Gastroesophageal sphincter (tissue), 4 donors: Measurements from ENCODE around the gene PLCB1. TPM values are rescaled to one million over a fixed set of nuclear protein-coding genes. Genes with fewer than 3 reads are reported as not detected.

Experiments
- ATAC-seq: fragments of 150-250 bp; one replicate; pipeline ENCODE4 v1.9.1; 2016; ENCODE audit warnings: mild to moderate bottlenecking, moderate library complexity
- H3K27ac ChIP-seq, 4 donors: fragments of 200-600 bp; sonication (generic) in 3 of 4; 1 replicate in 3 of 4; 2 replicates in 1 of 4; pipeline ENCODE4 v1.5.1; 2016 to 2019
- H3K27me3 ChIP-seq: fragments of 200-600 bp; sonication (generic); one replicate; pipeline ENCODE4 v1.5.1; 2019
- H3K36me3 ChIP-seq, 2 donors: fragments of 200-600 bp; sonication (generic); one replicate each; pipeline ENCODE4 v1.5.1; 2019; ENCODE audit warnings: control low read depth in 1 of 2
- H3K4me1 ChIP-seq, 3 donors: fragments of 200-600 bp; sonication (generic); 1 replicate in 2 of 3; 2 replicates in 1 of 3; pipeline ENCODE4 v1.5.1; 2016 to 2019; ENCODE audit warnings: control low read depth in 2 of 3
- H3K4me3 ChIP-seq, 2 donors: fragments of 200-600 bp; sonication (generic); one replicate each; pipeline ENCODE4 v1.5.1; 2019; ENCODE audit warnings: mild to moderate bottlenecking in 1 of 2, moderate library complexity in 1 of 2
- H3K9me3 ChIP-seq, 3 donors: fragments of 200-600 bp; sonication (generic); one replicate each; pipeline ENCODE4 v1.5.1; 2017 to 2019; ENCODE audit warnings: control low read depth in 2 of 3
- CTCF ChIP-seq, 4 experiments: fragments of 200-600 bp in 2 of 4; fragments of 450-650 bp in 2 of 4; sonication (generic) in 1 of 4; IDR thresholded peaks; one replicate each; pipeline ENCODE4 v1.5.1; 2017 to 2019; ENCODE audit warnings: antibody characterized with exemption in 4 of 4, mild to moderate bottlenecking in 2 of 4, moderate library complexity in 2 of 4
- EP300 ChIP-seq: sonication (generic); formaldehyde crosslinking; IDR thresholded peaks from one replicate; pipeline ENCODE4 v1.6.1; 2017; ENCODE audit warnings: antibody characterized with exemption, mild to moderate bottlenecking
- POLR2A ChIP-seq, 2 donors: fragments of 450-650 bp; IDR thresholded peaks; one replicate each; pipeline ENCODE4 v1.6.1; 2017; ENCODE audit warnings: antibody characterized with exemption in 2 of 2, mild to moderate bottlenecking in 2 of 2, moderate library complexity in 1 of 2
- POLR2AphosphoS5 ChIP-seq: sonication (generic); formaldehyde crosslinking; IDR thresholded peaks from one replicate; pipeline ENCODE4 v1.6.1; 2017; ENCODE audit warnings: antibody characterized with exemption
- WGBS, 2 donors: methylation state at CpG; one replicate each; pipeline ENCODE4 v1.1.5; 2018; ENCODE audit warnings: low coverage in 1 of 2; 5-methylcytosine and 5-hydroxymethylcytosine counted together
- total RNA-seq, 4 donors: library from RNA; depleted of rRNA; stranded (reverse); fragments of >200 nt; gene quantifications; one replicate each; pipeline ENCODE4 v1.1.0, GENCODE V29; 2016

The PLCB1 gene
- total RNA-seq, 4 donors from 2014 or later: 60.8 to 104 (median 69.0) TPM

- TF ChIP-seq POLR2AphosphoS5: no peak
- TF ChIP-seq CTCF (IDR thresholded peaks at IDR 0.05): no peak
- TF ChIP-seq EP300: no peak
- no peak for TF ChIP-seq POLR2A (IDR thresholded peaks at IDR 0.05)
- WGBS, 2 donors: 51 to 82% methylated on average over 3 of the region's 3 CpGs
Measured at GRCh38 chr20:8227293-8227692, 95.2 kb downstream of the PLCB1 start.

DNA sequence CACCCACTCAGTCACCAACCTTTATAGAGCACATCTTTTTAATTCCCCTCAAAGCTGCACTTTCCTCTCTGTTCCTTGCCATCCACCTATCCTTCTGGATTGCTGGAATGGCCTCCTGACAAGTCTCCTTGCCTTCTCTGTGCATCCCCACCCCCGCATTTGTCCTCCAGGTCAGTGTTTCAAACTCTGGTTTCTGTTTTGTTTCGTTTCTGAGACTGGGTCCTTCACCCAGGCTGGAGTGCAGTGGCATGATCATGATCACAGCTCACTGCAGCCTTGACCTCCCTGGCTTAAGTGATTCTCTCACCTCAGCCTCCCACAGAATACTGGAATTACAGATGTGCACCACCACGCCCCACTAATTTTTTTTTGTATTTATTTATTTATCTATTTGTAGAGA is 96.2 kb downstream of the PLCB1 start:
- Histone ChIP-seq H3K9me3 (no peaks in the 10 kb centered on the region), H3K36me3 (no peaks in the 10 kb centered on the region), H3K27ac (no peak overlapping the region), H3K4me3 (no peak overlapping the region), H3K27me3 (no peaks in the 10 kb centered on the region), H3K4me1 (peaks cover 11 to 79% (median 11%) of the 10 kb centered on the region in 3 donors)
- WGBS, 2 donors: 78 to 86% methylated on average over 3 of the region's 3 CpGs
- TF ChIP-seq CTCF (IDR thresholded peaks at IDR 0.05) (no peak), EP300 (no peak), POLR2AphosphoS5 (no peak), POLR2A (IDR thresholded peaks at IDR 0.05) (no peak)
- ATAC-seq: no peak

More at GRCh38 chr20:8227293-8227692, 95.2 kb downstream of the PLCB1 start:
- H3K4me3 ChIP-seq: no peak overlapping the region
- peaks cover 5 to 76% (median 18%) of the 10 kb centered on the region in 3 donors for H3K4me1 ChIP-seq
- ATAC-seq: no peak
- no peaks in the 10 kb centered on the region for H3K27me3 ChIP-seq
- no peaks in the 10 kb centered on the region for H3K9me3 ChIP-seq
- H3K27ac ChIP-seq: no peak overlapping the region
- H3K36me3 ChIP-seq: no peaks in the 10 kb centered on the region

DNA sequence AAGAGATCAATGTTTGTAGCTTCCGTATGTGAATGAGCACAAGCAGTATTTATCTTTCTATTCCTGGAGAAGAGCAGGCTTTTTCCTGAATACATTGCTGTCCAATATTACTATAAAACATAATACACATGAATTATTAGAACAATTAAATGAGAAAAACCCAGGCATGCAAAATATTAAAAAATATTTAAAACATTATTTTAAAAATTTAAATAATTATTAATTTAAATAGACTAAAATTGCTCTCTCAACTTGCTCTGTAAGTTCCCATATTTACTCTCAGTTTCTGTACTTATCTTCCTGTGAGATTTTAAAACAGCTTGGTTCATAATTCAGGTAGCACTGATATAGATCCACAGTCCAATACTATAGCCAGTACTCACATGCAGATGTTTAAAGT is 97.0 kb downstream of the PLCB1 start:
- TF ChIP-seq CTCF (IDR thresholded peaks at IDR 0.05) (no peak), POLR2AphosphoS5 (no peak), EP300 (no peak), POLR2A (IDR thresholded peaks at IDR 0.05) (no peak)
- H3K27ac ChIP-seq: no peak overlapping the region
- no peaks in the 10 kb centered on the region for H3K36me3 ChIP-seq
- H3K27me3 ChIP-seq: no peaks in the 10 kb centered on the region
- WGBS, 2 donors: 88 to 93% methylated on average over 1 of the region's 1 CpG
- no peaks in the 10 kb centered on the region for H3K9me3 ChIP-seq
- no peak for ATAC-seq
- peaks cover 10 to 79% (median 12%) of the 10 kb centered on the region in 3 donors for H3K4me1 ChIP-seq
- H3K4me3 ChIP-seq: no peak overlapping the region

DNA sequence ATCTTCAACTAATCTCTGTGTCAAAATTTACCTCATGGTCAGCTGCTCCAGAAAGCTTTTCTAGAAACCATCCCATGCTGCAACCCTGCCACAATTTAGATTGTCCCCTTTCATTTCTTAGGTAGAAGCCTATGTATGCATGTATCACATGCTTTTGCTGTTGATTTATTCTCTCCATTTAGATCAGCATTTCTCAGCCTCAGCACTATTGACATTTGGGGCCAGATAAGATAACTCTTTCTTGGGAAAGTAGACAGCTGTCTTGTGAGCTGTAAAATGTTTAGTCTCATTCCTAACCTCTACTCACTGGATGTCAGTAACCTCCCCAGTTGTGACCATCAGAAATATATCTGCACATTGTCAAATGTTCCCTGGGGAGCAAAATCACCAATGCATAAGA is 99.0 kb downstream of the PLCB1 start:
- Histone ChIP-seq H3K4me3 (no peak overlapping the region), H3K27ac (no peak overlapping the region), H3K27me3 (no peaks in the 10 kb centered on the region), H3K9me3 (no peaks in the 10 kb centered on the region), H3K36me3 (no peaks in the 10 kb centered on the region), H3K4me1 (peaks cover 15 to 75% (median 21%) of the 10 kb centered on the region in 3 donors)
- TF ChIP-seq POLR2A (IDR thresholded peaks at IDR 0.05) (no peak), CTCF (IDR thresholded peaks at IDR 0.05) (no peak), POLR2AphosphoS5 (no peak), EP300 (no peak)
- no peak for ATAC-seq

GRCh38 chr20:8232332-8232731 is 100.3 kb downstream of the PLCB1 start:
- Histone ChIP-seq H3K4me1 (peaks cover 15 to 64% (median 21%) of the 10 kb centered on the region in 3 donors), H3K27me3 (no peaks in the 10 kb centered on the region), H3K4me3 (no peak overlapping the region), H3K36me3 (no peaks in the 10 kb centered on the region), H3K9me3 (no peaks in the 10 kb centered on the region), H3K27ac (peak overlapping the region in 2 of 4 donors; percentile 11 to 50)
- no peak for TF ChIP-seq POLR2AphosphoS5
- TF ChIP-seq CTCF (IDR thresholded peaks at IDR 0.05): no peak
- TF ChIP-seq EP300: no peak
- no peak for TF ChIP-seq POLR2A (IDR thresholded peaks at IDR 0.05)
- peak; percentile 48 for ATAC-seq
- 20 to 39% methylated on average over 2 to 3 of the region's 3 CpGs for WGBS, 2 donors
